Breast epithelium (tissue), 4 donors: ENCODE results near the gene TSR2. TPM values are rescaled to one million over a fixed set of nuclear protein-coding genes. Genes with fewer than 3 reads are reported as not detected.

Experiments used
- DNase-seq, 2 donors: peaks; one replicate each; pipeline ENCODE4 v3.0.0-alpha.2; 2019; ENCODE audit warnings: low spot score in 2 of 2
- H3K27ac ChIP-seq, 2 donors: fragments of 200-600 bp; sonication (generic) in 1 of 2; one replicate each; pipeline ENCODE4 v1.5.1; 2016 to 2019; ENCODE audit warnings: mild to moderate bottlenecking in 1 of 2
- H3K27me3 ChIP-seq, 2 donors: fragments of 200-600 bp; sonication (generic) in 1 of 2; one replicate each; pipeline versions ENCODE4 v1.5.1 to v1.6.0; 2017 to 2019; ENCODE audit warnings: control low read depth in 1 of 2, mild to moderate bottlenecking in 1 of 2
- H3K36me3 ChIP-seq: fragments of 200-600 bp; one replicate; pipeline ENCODE4 v1.5.1; 2019
- H3K4me1 ChIP-seq, 2 donors: fragments of 200-600 bp; sonication (generic); one replicate each; pipeline ENCODE4 v1.5.1; 2016 to 2019; ENCODE audit warnings: control low read depth in 1 of 2
- H3K4me3 ChIP-seq, 3 donors: fragments of 200-600 bp; sonication (generic); 1 replicate in 2 of 3; 2 replicates in 1 of 3; pipeline ENCODE4 v1.5.1; 2016 to 2019; ENCODE audit warnings: mild to moderate bottlenecking in 3 of 3, moderate library complexity in 2 of 3
- H3K9me3 ChIP-seq, 2 donors: fragments of 200-600 bp; sonication (generic) in 1 of 2; one replicate each; pipeline ENCODE4 v1.5.1; 2016 to 2019; ENCODE audit warnings: control low read depth in 1 of 2
- CTCF ChIP-seq, 3 donors: fragments of 450-650 bp; IDR thresholded peaks; one replicate each; pipeline ENCODE4 v1.5.1; 2016 to 2017; ENCODE audit warnings: antibody characterized with exemption in 3 of 3, mild to moderate bottlenecking in 3 of 3, moderate library complexity in 3 of 3
- POLR2A ChIP-seq: fragments of 450-650 bp; IDR thresholded peaks from one replicate; pipeline ENCODE4 v1.6.1; 2016; ENCODE audit warnings: antibody characterized with exemption, mild to moderate bottlenecking, moderate library complexity
- POLR2AphosphoS5 ChIP-seq, 3 donors: sonication (generic); formaldehyde crosslinking; IDR thresholded peaks; one replicate each; pipeline ENCODE4 v1.6.1; 2017; ENCODE audit warnings: antibody characterized with exemption in 3 of 3
- intact Hi-C: fragments of 100-400 bp; cut with DNase I; formaldehyde crosslinking; loops from one replicate; pipeline ENCODE4 v1.15.1; 2023; ENCODE audit warnings: low total_unique reads
- total RNA-seq, 3 donors: library from RNA; depleted of rRNA; stranded (reverse); fragments of >200 nt; gene quantifications; one replicate each; pipeline ENCODE4 v1.1.0, GENCODE V29; 2016

Gene TSR2
- total RNA-seq, 3 donors from 2014 or later: 20.1 to 23.3 (median 21.9) TPM

- Histone ChIP-seq H3K9me3 (no peaks in the 10 kb centered on the region), H3K36me3 (no peaks in the 10 kb centered on the region), H3K27me3 (peaks cover 0 to 5% of the 10 kb centered on the region in 2 donors), H3K4me1 (no peaks in the 10 kb centered on the region), H3K27ac (no peak overlapping the region), H3K4me3 (no peak overlapping the region)
- TF ChIP-seq POLR2AphosphoS5 (IDR thresholded peaks at IDR 0.05) (no peak), POLR2A (no peak), CTCF (IDR thresholded peaks at IDR 0.05) (no peak)
- intact Hi-C loops: no loop called here
- DNase-seq: no peak
Measured at GRCh38 chrX:54427837-54428424, 12.3 kb upstream of the TSR2 start.

GRCh38 chrX:54430519-54430918 is 9.7 kb upstream of the TSR2 start:
- intact Hi-C loops: no loop called here
- Histone ChIP-seq H3K27me3 (peaks cover 0 to 8% of the 10 kb centered on the region in 2 donors), H3K9me3 (no peaks in the 10 kb centered on the region), H3K36me3 (no peaks in the 10 kb centered on the region), H3K4me1 (no peaks in the 10 kb centered on the region), H3K27ac (no peak overlapping the region), H3K4me3 (no peak overlapping the region)
- no peak for TF ChIP-seq POLR2AphosphoS5 (IDR thresholded peaks at IDR 0.05)
- no peak for TF ChIP-seq POLR2A
- no peak for TF ChIP-seq CTCF (IDR thresholded peaks at IDR 0.05)
- DNase-seq: no peak

GRCh38 chrX:54435121-54435520 is 5.1 kb upstream of the TSR2 start:
- no peak for DNase-seq
- intact Hi-C loops: no loop called here
- no peaks in the 10 kb centered on the region for H3K36me3 ChIP-seq
- no peak for TF ChIP-seq POLR2AphosphoS5 (IDR thresholded peaks at IDR 0.05)
- no peak for TF ChIP-seq POLR2A
- TF ChIP-seq CTCF (IDR thresholded peaks at IDR 0.05): no peak
- H3K9me3 ChIP-seq: no peaks in the 10 kb centered on the region
- H3K4me3 ChIP-seq: no peak overlapping the region
- H3K4me1 ChIP-seq: no peaks in the 10 kb centered on the region
- peaks cover 0 to 7% of the 10 kb centered on the region in 2 donors for H3K27me3 ChIP-seq
- no peak overlapping the region for H3K27ac ChIP-seq

- intact Hi-C loops: no loop called here
- Histone ChIP-seq H3K4me1 (no peaks in the 10 kb centered on the region), H3K27ac (no peak overlapping the region), H3K36me3 (no peaks in the 10 kb centered on the region), H3K4me3 (no peak overlapping the region), H3K27me3 (peaks cover 0 to 11% of the 10 kb centered on the region in 2 donors), H3K9me3 (no peaks in the 10 kb centered on the region)
- TF ChIP-seq POLR2A: no peak
- no peak for TF ChIP-seq CTCF (IDR thresholded peaks at IDR 0.05)
- no peak for DNase-seq
Measured at GRCh38 chrX:54442790-54443189, 2.6 kb downstream of the TSR2 start.

- Histone ChIP-seq H3K27me3 (peaks cover 0 to 18% of the 10 kb centered on the region in 2 donors), H3K27ac (no peak overlapping the region), H3K36me3 (no peaks in the 10 kb centered on the region), H3K4me1 (no peaks in the 10 kb centered on the region), H3K4me3 (no peak overlapping the region), H3K9me3 (no peaks in the 10 kb centered on the region)
- TF ChIP-seq POLR2A (no peak), CTCF (IDR thresholded peaks at IDR 0.05) (no peak), POLR2AphosphoS5 (IDR thresholded peaks at IDR 0.05) (no peak)
- no peak for DNase-seq
- intact Hi-C loops: no loop called here
Measured at GRCh38 chrX:54444752-54445151, 4.5 kb downstream of the TSR2 start.
